Measurements from ENCODE around the gene PRKAR2B.

GRCh38 chr7:107056728-107057473 lies 12.4 kb downstream of the PRKAR2B start:
- TF ChIP-seq, protein P1, sequence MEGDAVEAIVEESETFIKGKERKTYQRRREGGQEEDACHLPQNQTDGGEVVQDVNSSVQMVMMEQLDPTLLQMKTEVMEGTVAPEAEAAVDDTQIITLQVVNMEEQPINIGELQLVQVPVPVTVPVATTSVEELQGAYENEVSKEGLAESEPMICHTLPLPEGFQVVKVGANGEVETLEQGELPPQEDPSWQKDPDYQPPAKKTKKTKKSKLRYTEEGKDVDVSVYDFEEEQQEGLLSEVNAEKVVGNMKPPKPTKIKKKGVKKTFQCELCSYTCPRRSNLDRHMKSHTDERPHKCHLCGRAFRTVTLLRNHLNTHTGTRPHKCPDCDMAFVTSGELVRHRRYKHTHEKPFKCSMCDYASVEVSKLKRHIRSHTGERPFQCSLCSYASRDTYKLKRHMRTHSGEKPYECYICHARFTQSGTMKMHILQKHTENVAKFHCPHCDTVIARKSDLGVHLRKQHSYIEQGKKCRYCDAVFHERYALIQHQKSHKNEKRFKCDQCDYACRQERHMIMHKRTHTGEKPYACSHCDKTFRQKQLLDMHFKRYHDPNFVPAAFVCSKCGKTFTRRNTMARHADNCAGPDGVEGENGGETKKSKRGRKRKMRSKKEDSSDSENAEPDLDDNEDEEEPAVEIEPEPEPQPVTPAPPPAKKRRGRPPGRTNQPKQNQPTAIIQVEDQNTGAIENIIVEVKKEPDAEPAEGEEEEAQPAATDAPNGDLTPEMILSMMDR (IDR thresholded peaks at IDR 0.05): no peak
- TF ChIP-seq POLR2AphosphoS5 (IDR thresholded peaks at IDR 0.05) (no peak), POLR2A (IDR thresholded peaks at IDR 0.05; ENCODE audit: low read depth) (no peak), EP300 (IDR thresholded peaks at IDR 0.05) (no peak)
